ENCODE results near the gene CRY2.
"Not testable (repeated sequence)": the region's sequence is repeated elsewhere in the genome, so short reads cannot be mapped to it uniquely, and the experiment has no call there.

The CRY2 gene

GRCh38 chr11:45900175-45900800, 53.0 kb downstream of the CRY2 start:
- Mint-ChIP-seq H3K27me3 (ENCODE audit: low read depth) (peaks cover 27% of the 10 kb centered on the region), H3K4me3 (peak overlapping the region; percentile 25)
- DNase-seq (ENCODE audit: low spot score); H3K4me1 Mint-ChIP-seq (ENCODE audit: low read depth); H3K36me3 Mint-ChIP-seq (ENCODE audit: low read depth); H3K27ac Mint-ChIP-seq; H3K9me3 Mint-ChIP-seq: not testable (repeated sequence)

GRCh38 chr11:45900916-45901617, 53.8 kb downstream of the CRY2 start:
- no peak overlapping the region for H3K27ac Mint-ChIP-seq
- no peak for DNase-seq (ENCODE audit: low spot score)
- H3K27me3 Mint-ChIP-seq (ENCODE audit: low read depth), result peaks cover 27% of the 10 kb centered on the region
- no peaks in the 10 kb centered on the region for H3K4me1 Mint-ChIP-seq (ENCODE audit: low read depth)
- no peaks in the 10 kb centered on the region for H3K36me3 Mint-ChIP-seq (ENCODE audit: low read depth)
- no peaks in the 10 kb centered on the region for H3K9me3 Mint-ChIP-seq
- H3K4me3 Mint-ChIP-seq, result peak overlapping the region; percentile 25

- Mint-ChIP-seq H3K4me1 (ENCODE audit: low read depth) (peaks cover 2% of the 10 kb centered on the region), H3K9me3 (no peaks in the 10 kb centered on the region), H3K36me3 (ENCODE audit: low read depth) (no peaks in the 10 kb centered on the region), H3K4me3 (no peak overlapping the region), H3K27ac (no peak overlapping the region), H3K27me3 (ENCODE audit: low read depth) (peaks cover 27% of the 10 kb centered on the region)
- no peak for DNase-seq (ENCODE audit: low spot score)
These were observed 54.4 kb downstream of the CRY2 start for GRCh38 chr11:45901626-45902025.

- Mint-ChIP-seq H3K9me3 (no peaks in the 10 kb centered on the region), H3K4me3 (no peak overlapping the region), H3K4me1 (ENCODE audit: low read depth) (peaks cover 2% of the 10 kb centered on the region), H3K36me3 (ENCODE audit: low read depth) (no peaks in the 10 kb centered on the region), H3K27ac (no peak overlapping the region), H3K27me3 (ENCODE audit: low read depth) (peaks cover 25% of the 10 kb centered on the region)
- DNase-seq (ENCODE audit: low spot score), result no peak
These were observed 55.4 kb downstream of the CRY2 start for GRCh38 chr11:45902452-45903380.

- H3K27ac Mint-ChIP-seq, result no peak overlapping the region
- H3K27me3 Mint-ChIP-seq (ENCODE audit: low read depth), result peaks cover 15% of the 10 kb centered on the region
- H3K4me3 Mint-ChIP-seq, result no peak overlapping the region
- peaks cover 2% of the 10 kb centered on the region for H3K4me1 Mint-ChIP-seq (ENCODE audit: low read depth)
- H3K9me3 Mint-ChIP-seq, result no peaks in the 10 kb centered on the region
- H3K36me3 Mint-ChIP-seq (ENCODE audit: low read depth), result no peaks in the 10 kb centered on the region
- no peak for DNase-seq (ENCODE audit: low spot score)
These were observed 57.1 kb downstream of the CRY2 start for GRCh38 chr11:45904309-45904915.

- H3K36me3 Mint-ChIP-seq (ENCODE audit: low read depth), result no peaks in the 10 kb centered on the region
- DNase-seq (ENCODE audit: low spot score), result no peak
- no peak overlapping the region for H3K27ac Mint-ChIP-seq
- H3K27me3 Mint-ChIP-seq (ENCODE audit: low read depth), result peaks cover 14% of the 10 kb centered on the region
- peaks cover 2% of the 10 kb centered on the region for H3K4me1 Mint-ChIP-seq (ENCODE audit: low read depth)
- H3K9me3 Mint-ChIP-seq, result no peaks in the 10 kb centered on the region
- no peak overlapping the region for H3K4me3 Mint-ChIP-seq
These were observed 57.8 kb downstream of the CRY2 start for GRCh38 chr11:45905095-45905494.

- not testable (repeated sequence) for H3K27ac Mint-ChIP-seq; DNase-seq (ENCODE audit: low spot score); H3K36me3 Mint-ChIP-seq (ENCODE audit: low read depth); H3K4me1 Mint-ChIP-seq (ENCODE audit: low read depth); H3K9me3 Mint-ChIP-seq; H3K4me3 Mint-ChIP-seq
- H3K27me3 Mint-ChIP-seq (ENCODE audit: low read depth), result peaks cover 11% of the 10 kb centered on the region
These were observed 58.3 kb downstream of the CRY2 start for GRCh38 chr11:45905576-45905975.

GRCh38 chr11:45906096-45906682, 58.9 kb downstream of the CRY2 start:
- H3K27me3 Mint-ChIP-seq (ENCODE audit: low read depth), result peaks cover 5% of the 10 kb centered on the region
- no peak overlapping the region for H3K27ac Mint-ChIP-seq
- no peak for DNase-seq (ENCODE audit: low spot score)
- H3K4me3 Mint-ChIP-seq, result no peak overlapping the region
- H3K4me1 Mint-ChIP-seq (ENCODE audit: low read depth), result peaks cover 2% of the 10 kb centered on the region
- no peaks in the 10 kb centered on the region for H3K9me3 Mint-ChIP-seq
- peaks cover 6% of the 10 kb centered on the region for H3K36me3 Mint-ChIP-seq (ENCODE audit: low read depth)

- no peak for DNase-seq (ENCODE audit: low spot score)
- peaks cover 2% of the 10 kb centered on the region for H3K4me1 Mint-ChIP-seq (ENCODE audit: low read depth)
- no peaks in the 10 kb centered on the region for H3K27me3 Mint-ChIP-seq (ENCODE audit: low read depth)
- no peak within 1 kb of the TSS for H3K4me3 Mint-ChIP-seq
- H3K27ac Mint-ChIP-seq, result no peak within 1 kb of the TSS
- no peaks in the 10 kb centered on the region for H3K9me3 Mint-ChIP-seq
- peaks cover 9% of the 10 kb centered on the region for H3K36me3 Mint-ChIP-seq (ENCODE audit: low read depth)
These were observed 59.8 kb downstream of the CRY2 start, which contains the start of gene FREY1 for GRCh38 chr11:45906965-45907611. Gene FREY1, minus strand, starts transcription at chr11:45907271. Its CDS starts 26 bp downstream, at chr11:45907245.

GRCh38 chr11:45907911-45908370, 60.7 kb downstream of the CRY2 start:
- Mint-ChIP-seq H3K27me3 (ENCODE audit: low read depth) (no peaks in the 10 kb centered on the region), H3K4me1 (ENCODE audit: low read depth) (peaks cover 2% of the 10 kb centered on the region), H3K27ac (no peak overlapping the region), H3K36me3 (ENCODE audit: low read depth) (peaks cover 9% of the 10 kb centered on the region), H3K9me3 (no peaks in the 10 kb centered on the region), H3K4me3 (no peak overlapping the region)
- no peak for DNase-seq (ENCODE audit: low spot score)

- H3K36me3 Mint-ChIP-seq (ENCODE audit: low read depth), result peaks cover 15% of the 10 kb centered on the region
- H3K4me3 Mint-ChIP-seq, result no peak overlapping the region
- H3K27ac Mint-ChIP-seq, result no peak overlapping the region
- H3K4me1 Mint-ChIP-seq (ENCODE audit: low read depth), result peaks cover 2% of the 10 kb centered on the region
- no peak for DNase-seq (ENCODE audit: low spot score)
- no peaks in the 10 kb centered on the region for H3K9me3 Mint-ChIP-seq
- H3K27me3 Mint-ChIP-seq (ENCODE audit: low read depth), result no peaks in the 10 kb centered on the region
These were observed 62.6 kb downstream of the CRY2 start for GRCh38 chr11:45909594-45910475.

- H3K27me3 Mint-ChIP-seq (ENCODE audit: low read depth), result no peaks in the 10 kb centered on the region
- no peak overlapping the region for H3K4me3 Mint-ChIP-seq
- H3K4me1 Mint-ChIP-seq (ENCODE audit: low read depth), result peaks cover 2% of the 10 kb centered on the region
- no peak overlapping the region for H3K27ac Mint-ChIP-seq
- no peak for DNase-seq (ENCODE audit: low spot score)
- peaks cover 16% of the 10 kb centered on the region for H3K36me3 Mint-ChIP-seq (ENCODE audit: low read depth)
- no peaks in the 10 kb centered on the region for H3K9me3 Mint-ChIP-seq
These were observed 63.3 kb downstream of the CRY2 start for GRCh38 chr11:45910623-45911022.
